ENCODE data around the gene RNF212B. TPM values are rescaled to one million over a fixed set of nuclear protein-coding genes. Genes with fewer than 3 reads are reported as not detected.

The RNF212B gene
- total RNA-seq, 4 donors from 2014 or later: 0.33 TPM; not detected in 3

GRCh38 chr14:23245282-23245681 is 7.5 kb downstream of the RNF212B start:
- H3K4me3 ChIP-seq: no peak overlapping the region
- H3K4me1 ChIP-seq: no peaks in the 10 kb centered on the region
- no peaks in the 10 kb centered on the region for H3K27me3 ChIP-seq
- H3K36me3 ChIP-seq: no peaks in the 10 kb centered on the region
- no peaks in the 10 kb centered on the region for H3K9me3 ChIP-seq
- DNase-seq (ENCODE audit: extremely low spot score): no peak
- no peak for TF ChIP-seq POLR2AphosphoS5 (IDR thresholded peaks at IDR 0.05)
- TF ChIP-seq CTCF (IDR thresholded peaks at IDR 0.05): no peak
- no peak for TF ChIP-seq POLR2A (IDR thresholded peaks at IDR 0.05; ENCODE audit: low read depth)
- TF ChIP-seq EP300 (IDR thresholded peaks at IDR 0.05): no peak
- H3K27ac ChIP-seq (replicated peaks in 1 of 4): no peak overlapping the region
- intact Hi-C loops (cut with DNase I): no loop called here

- H3K27ac ChIP-seq (replicated peaks in 1 of 4): no peak overlapping the region
- WGBS: 80% methylated on average over 7 of the region's 7 CpGs
- intact Hi-C loops (cut with DNase I): no loop called here
- no peaks in the 10 kb centered on the region for H3K9me3 ChIP-seq
- peaks cover 0 to 9% (median 0%) of the 10 kb centered on the region in 4 donors for H3K27me3 ChIP-seq
- H3K36me3 ChIP-seq: no peaks in the 10 kb centered on the region
- H3K4me1 ChIP-seq: no peaks in the 10 kb centered on the region
- DNase-seq (ENCODE audit: extremely low spot score): no peak
- H3K4me3 ChIP-seq: no peak overlapping the region
- TF ChIP-seq POLR2A (IDR thresholded peaks at IDR 0.05; ENCODE audit: low read depth) (no peak), POLR2AphosphoS5 (IDR thresholded peaks at IDR 0.05) (no peak), CTCF (IDR thresholded peaks at IDR 0.05) (no peak), EP300 (IDR thresholded peaks at IDR 0.05) (no peak)
Measured at GRCh38 chr14:23248601-23249000, 10.9 kb downstream of the RNF212B start.

GRCh38 chr14:23249824-23250223 is 12.1 kb downstream of the RNF212B start:
- 91% methylated on average over 6 of the region's 6 CpGs for WGBS
- H3K9me3 ChIP-seq: no peaks in the 10 kb centered on the region
- H3K36me3 ChIP-seq: no peaks in the 10 kb centered on the region
- H3K27me3 ChIP-seq: peaks cover 0 to 9% (median 0%) of the 10 kb centered on the region in 4 donors
- no peak for DNase-seq (ENCODE audit: extremely low spot score)
- no peak for TF ChIP-seq EP300 (IDR thresholded peaks at IDR 0.05)
- TF ChIP-seq POLR2AphosphoS5 (IDR thresholded peaks at IDR 0.05): no peak
- TF ChIP-seq POLR2A (IDR thresholded peaks at IDR 0.05; ENCODE audit: low read depth): no peak
- no peak for TF ChIP-seq CTCF (IDR thresholded peaks at IDR 0.05)
- H3K4me3 ChIP-seq: no peak overlapping the region
- H3K27ac ChIP-seq (replicated peaks in 1 of 4): no peak overlapping the region
- peaks cover 0 to under 1% (median 0%) of the 10 kb centered on the region in 4 donors for H3K4me1 ChIP-seq
- intact Hi-C loops (cut with DNase I): no loop called here

GRCh38 chr14:23252006-23252405 is 14.3 kb downstream of the RNF212B start:
- H3K36me3 ChIP-seq: no peaks in the 10 kb centered on the region
- DNase-seq (ENCODE audit: extremely low spot score): no peak
- 36% methylated on average over 3 of the region's 3 CpGs for WGBS
- TF ChIP-seq POLR2A (IDR thresholded peaks at IDR 0.05; ENCODE audit: low read depth) (no peak), CTCF (IDR thresholded peaks at IDR 0.05) (no peak), EP300 (IDR thresholded peaks at IDR 0.05) (no peak), POLR2AphosphoS5 (IDR thresholded peaks at IDR 0.05) (no peak)
- H3K27ac ChIP-seq (replicated peaks in 1 of 4): no peak overlapping the region
- no peak overlapping the region for H3K4me3 ChIP-seq
- intact Hi-C loops (cut with DNase I): no loop called here
- peaks cover 0 to 4% (median 0%) of the 10 kb centered on the region in 4 donors for H3K4me1 ChIP-seq
- H3K27me3 ChIP-seq: peaks cover 0 to 9% (median 0%) of the 10 kb centered on the region in 4 donors
- H3K9me3 ChIP-seq: no peaks in the 10 kb centered on the region

Measured in esophagus muscularis mucosa (tissue), 4 donors.